HG02763 (cell line): ENCODE results near the gene RAE1.

ENCODE experiments used
- ATAC-seq: cut with Tn5 transposase; IDR thresholded peaks from one replicate; pipeline ENCODE4 v1.9.1; 2021; ENCODE audit warnings: mild to moderate bottlenecking, moderate library complexity; ENCODE audit not compliant: unreplicated experiment

RAE1 gene

GRCh38 chr20:57398231-57398821, 47.3 kb downstream of the RAE1 start:
- peak; percentile 53 for ATAC-seq

GRCh38 chr20:57398901-57399535, 48.0 kb downstream of the RAE1 start:
- no peak for ATAC-seq

DNA sequence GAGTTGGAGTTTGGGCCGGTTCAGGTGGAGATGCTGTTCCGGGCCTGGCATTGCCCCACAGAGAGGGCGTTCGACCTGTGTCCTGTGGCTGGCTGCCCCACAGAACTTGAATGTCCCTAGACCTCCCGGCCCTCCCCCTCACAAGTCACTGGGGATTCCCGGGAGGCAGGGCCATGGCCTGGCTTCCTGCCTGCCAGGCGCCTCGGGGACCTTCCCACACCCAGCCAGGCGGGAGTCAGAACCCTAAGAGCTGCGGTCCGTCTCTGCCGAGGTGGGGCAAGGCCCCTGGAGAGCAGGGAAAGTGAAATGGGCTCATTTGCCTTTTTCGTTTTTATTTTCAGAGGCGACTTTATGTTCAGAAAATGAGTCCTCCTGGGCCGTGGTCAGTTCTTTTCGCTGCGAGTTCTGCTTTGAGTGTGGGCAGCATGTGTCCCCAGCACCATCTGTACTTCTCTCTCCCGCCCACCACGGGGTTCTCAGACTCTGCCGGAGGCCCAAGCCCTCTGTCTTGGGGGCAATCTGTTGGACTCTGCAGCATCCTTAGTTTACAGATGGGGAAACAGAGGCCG, 48.6 kb downstream of the RAE1 start:
- ATAC-seq, result no peak

DNA sequence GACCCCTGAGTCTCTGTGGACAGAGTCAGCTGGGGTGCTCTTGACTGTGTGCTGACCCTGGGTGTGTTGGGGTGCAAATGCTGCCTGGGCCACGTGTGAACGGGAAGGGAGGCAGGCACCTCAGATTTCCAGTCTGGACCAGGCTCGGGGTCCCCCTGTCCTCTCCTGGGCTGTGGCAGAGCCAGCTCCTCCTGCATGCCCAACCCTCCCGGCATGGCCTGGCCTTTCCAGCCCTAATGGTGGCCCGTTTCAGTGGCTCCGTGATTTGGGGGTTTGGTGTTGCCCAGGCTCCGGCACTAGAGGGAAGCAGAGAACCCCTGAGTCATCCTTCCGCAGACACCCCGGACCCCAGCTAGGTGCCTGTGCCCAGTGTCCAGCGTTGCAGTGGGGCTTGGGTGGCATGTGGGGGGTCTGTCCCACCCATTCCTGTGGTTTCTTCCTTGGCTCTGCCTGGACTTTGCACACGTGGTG, 49.2 kb downstream of the RAE1 start:
- no peak for ATAC-seq

- no peak for ATAC-seq
Observed at GRCh38 chr20:57400821-57401564, 49.9 kb downstream of the RAE1 start.

DNA sequence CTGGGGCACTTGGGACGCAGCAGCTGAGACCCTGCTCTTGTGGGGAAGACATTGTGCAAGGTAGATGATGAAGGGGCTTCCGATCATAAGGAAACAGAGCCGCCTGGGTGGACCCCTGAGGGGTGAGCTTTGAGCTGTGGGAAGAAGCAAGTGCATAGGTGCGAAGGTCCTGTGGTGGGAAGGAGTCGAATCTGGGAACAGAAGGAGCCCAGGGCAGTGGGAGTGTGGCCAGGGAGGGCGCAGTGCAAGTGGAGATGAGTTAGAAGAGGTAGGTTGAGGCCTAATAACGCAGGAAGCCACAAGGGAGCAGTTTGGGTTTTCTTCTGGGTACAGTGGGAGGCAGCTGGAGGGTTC, 50.5 kb downstream of the RAE1 start:
- ATAC-seq, result no peak

DNA sequence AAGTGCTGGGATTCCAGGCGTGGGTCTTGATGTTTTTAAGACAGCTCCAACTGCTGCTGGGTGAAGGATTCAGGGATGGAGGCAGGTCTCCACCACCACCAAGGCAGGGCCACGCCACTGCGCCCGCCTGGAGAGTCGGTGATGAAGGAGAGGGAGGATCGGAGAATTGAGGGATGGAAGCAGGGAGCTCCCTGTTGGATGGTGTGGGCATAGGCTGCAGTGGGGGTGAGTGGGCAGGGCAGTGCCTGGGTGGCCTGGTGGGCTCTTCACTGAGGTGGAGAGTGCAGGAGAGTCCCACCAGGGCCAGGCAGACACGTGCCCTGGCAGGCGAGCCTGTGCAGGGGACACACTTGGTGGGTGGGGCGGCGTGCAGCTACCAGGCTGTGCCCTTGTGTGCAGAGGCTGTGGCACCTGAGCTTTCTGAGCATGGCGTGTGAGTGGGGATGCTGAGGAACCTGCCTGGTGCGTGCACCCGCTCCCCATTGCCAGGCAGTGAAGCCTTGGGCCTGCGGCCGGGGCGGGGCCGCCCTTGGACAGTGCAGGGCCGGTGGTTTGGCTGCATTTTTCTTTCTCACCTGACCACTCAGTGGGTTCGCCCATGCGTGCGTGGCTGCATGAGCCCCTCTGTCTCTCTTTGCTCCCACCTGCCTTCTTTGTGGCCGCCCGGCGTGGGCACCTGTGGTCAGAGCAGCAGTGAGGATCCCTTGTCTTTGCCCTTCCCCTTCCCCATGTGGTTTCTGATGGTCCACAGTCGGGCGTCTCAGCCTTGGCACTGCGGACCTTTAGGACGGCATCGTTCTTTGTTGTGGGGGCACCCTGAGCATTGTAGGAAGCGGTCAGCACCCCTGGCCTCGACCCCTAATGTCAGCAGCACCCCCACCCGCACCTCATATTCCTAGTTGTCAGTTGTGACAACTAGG, 51.4 kb downstream of the RAE1 start:
- ATAC-seq, result no peak

DNA sequence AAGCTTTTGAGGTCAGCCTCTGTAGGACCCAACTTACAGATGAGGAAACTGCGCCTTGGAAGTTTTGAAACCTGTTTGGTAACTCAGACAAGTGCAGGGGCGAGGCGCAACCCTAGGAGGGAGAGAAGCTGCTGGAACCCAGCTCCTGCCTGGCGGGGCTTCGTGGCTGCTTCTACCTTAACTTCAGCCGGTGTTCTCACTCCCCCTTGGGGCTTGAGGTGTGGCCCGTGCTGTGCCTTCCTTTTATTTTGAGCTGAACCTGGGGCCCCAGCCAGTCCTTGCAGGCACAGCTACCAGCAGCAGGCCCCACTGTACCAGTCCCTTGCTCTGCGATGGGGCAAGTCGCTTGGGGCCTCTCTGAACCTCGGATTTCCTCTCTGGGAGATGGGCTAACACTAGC, 52.2 kb downstream of the RAE1 start:
- no peak for ATAC-seq

- ATAC-seq, result no peak
Observed at GRCh38 chr20:57404006-57404405, 53.0 kb downstream of the RAE1 start.

- no peak for ATAC-seq
Observed at GRCh38 chr20:57404419-57405072, 53.5 kb downstream of the RAE1 start.

- ATAC-seq, result no peak
Observed at GRCh38 chr20:57405236-57406016, 54.4 kb downstream of the RAE1 start.

GRCh38 chr20:57407541-57407956, 56.5 kb downstream of the RAE1 start:
- no peak for ATAC-seq

GRCh38 chr20:57408131-57408530, 57.1 kb downstream of the RAE1 start:
- no peak for ATAC-seq

DNA sequence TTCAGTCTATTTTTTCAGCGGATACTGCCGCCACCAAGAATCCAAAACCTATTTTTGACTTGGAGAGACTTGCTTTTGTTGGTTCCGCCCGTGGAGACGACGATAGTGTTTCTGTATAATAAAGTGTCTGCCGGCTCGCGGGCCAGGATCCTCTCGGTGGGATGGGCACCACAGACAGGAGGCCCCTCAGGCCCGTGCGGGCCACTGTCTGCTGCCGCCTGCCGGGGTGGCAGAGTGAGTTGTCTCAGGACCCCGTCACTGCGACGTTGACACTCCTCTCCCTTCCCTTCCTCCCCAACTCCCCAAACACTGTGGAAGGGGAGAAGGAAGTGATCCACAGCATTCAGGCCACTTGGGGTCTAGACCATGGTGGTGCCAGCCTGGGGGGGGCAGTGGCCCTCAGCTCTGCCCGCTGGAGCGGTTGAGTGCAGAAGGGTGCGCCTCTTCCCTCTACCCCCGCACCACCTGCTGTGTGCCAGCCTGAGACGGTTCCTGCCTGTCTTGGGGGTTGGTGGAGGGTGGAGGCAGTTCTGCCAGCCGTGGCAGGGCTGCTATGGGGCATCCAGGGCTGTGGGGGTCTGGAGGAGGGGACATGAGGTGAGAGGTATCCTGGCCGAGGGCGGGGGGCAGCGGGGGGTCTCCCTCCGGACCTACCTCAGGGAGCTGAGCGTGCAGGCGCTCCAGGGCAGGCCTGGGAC, 57.6 kb downstream of the RAE1 start:
- ATAC-seq, result no peak

- ATAC-seq, result no peak
Observed at GRCh38 chr20:57409316-57409671, 58.2 kb downstream of the RAE1 start.

DNA sequence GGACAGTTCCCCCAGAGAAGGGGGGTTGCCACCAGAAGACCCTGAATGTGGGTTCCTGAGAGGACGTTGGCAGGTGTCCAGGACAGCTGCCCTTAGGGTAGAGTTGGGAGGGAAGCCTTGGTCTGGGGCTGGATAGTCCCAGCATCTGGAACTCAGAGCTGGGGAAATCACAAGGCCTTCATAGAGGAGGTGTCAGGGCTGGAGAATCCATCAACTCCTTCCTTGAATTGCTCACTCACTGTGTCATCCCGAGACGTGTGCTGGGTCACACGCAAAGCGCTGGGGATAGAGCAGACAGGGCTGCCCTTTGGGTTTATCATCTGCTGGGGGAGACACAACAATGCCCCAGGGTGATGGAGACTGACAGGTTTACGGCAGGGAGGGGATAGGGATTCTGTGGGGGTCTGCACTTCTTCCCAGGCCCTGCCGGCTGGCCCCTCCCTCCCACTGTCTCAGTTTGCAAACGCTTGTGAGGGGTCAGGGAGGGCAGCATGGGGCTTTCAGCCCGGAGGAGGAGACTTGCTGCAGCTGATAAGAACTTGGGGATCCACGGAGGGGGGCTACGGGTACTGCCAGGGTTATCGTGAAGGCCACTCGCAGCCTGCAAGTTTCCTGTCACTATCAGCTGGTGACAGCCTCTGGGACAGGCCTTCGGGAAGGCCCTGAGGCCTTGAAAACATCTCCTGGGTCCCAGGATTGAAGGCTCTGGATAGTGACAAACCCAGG, 58.8 kb downstream of the RAE1 start:
- ATAC-seq, result no peak

- no peak for ATAC-seq
Observed at GRCh38 chr20:57410398-57410920, 59.4 kb downstream of the RAE1 start.

DNA sequence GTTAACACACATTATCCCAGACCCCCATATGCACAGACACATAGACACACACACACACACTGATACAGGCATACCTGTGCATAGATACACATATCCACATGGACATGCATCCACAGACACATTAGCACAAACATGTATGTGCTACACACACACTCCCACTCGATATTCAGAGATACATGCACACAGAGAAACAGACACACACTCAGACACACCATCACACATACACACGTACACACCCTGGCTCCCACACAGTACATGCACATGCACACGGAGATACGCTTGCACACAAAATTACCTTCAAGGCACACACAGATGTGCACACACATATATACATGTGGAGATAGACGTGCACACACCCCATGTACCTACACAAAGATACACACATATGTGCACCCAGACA, 59.9 kb downstream of the RAE1 start:
- no peak for ATAC-seq
